Measurements from ENCODE around the gene ASCC3.

DNA sequence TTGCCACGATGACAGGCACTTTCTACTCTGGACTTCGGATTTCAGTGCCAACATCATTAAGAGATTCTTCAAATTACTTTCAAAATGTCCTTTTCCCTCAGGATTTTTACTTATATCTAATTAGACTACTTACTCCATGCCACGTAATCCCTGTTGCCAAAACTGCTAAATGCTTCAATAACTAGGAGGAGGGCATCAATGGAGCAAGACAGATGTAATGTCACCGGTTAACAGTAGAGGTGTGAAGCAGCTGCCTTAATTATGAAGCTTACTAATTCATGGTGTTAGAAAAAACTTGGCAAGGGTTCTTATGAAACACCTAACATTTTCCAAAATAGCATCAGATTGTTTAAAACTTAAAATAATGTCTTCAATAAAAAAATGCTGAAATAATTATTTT lies 305.2 kb downstream of the ASCC3 start:
- TF ChIP-seq, protein P1, sequence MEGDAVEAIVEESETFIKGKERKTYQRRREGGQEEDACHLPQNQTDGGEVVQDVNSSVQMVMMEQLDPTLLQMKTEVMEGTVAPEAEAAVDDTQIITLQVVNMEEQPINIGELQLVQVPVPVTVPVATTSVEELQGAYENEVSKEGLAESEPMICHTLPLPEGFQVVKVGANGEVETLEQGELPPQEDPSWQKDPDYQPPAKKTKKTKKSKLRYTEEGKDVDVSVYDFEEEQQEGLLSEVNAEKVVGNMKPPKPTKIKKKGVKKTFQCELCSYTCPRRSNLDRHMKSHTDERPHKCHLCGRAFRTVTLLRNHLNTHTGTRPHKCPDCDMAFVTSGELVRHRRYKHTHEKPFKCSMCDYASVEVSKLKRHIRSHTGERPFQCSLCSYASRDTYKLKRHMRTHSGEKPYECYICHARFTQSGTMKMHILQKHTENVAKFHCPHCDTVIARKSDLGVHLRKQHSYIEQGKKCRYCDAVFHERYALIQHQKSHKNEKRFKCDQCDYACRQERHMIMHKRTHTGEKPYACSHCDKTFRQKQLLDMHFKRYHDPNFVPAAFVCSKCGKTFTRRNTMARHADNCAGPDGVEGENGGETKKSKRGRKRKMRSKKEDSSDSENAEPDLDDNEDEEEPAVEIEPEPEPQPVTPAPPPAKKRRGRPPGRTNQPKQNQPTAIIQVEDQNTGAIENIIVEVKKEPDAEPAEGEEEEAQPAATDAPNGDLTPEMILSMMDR (IDR thresholded peaks at IDR 0.05) = no peak
- TF ChIP-seq POLR2A (IDR thresholded peaks at IDR 0.05) = no peak

Measured in adrenal gland (tissue), 5 donors.